ENCODE measurements around the gene TOP2A. TPM values are rescaled to one million over a fixed set of nuclear protein-coding genes. Genes with fewer than 3 reads are reported as not detected.

Gene TOP2A
- total RNA-seq, 2 experiments from 2014 or later: 310 to 347 TPM

- Mint-ChIP-seq H3K27ac (no peak overlapping the region), H3K36me3 (peaks cover 3% of the 10 kb centered on the region), H3K4me1 (peaks cover 44% of the 10 kb centered on the region), H3K27me3 (peaks cover 8% of the 10 kb centered on the region), H3K9me3 (ENCODE audit: low read depth) (no peaks in the 10 kb centered on the region), H3K4me3 (no peak overlapping the region)
- CTCF ChIA-PET: interaction anchor here (0.8 to 6.6 kb wide), 6 partner anchors 22 to 111 kb away, joined by 3 to 60 read pairs (median 3); no protein-coding TSS in a partner anchor
- ATAC-seq (no peak), DNase-seq (no peak)
Measured at GRCh38 chr17:40448639-40449261, 31.1 kb upstream of the TOP2A start.

DNA sequence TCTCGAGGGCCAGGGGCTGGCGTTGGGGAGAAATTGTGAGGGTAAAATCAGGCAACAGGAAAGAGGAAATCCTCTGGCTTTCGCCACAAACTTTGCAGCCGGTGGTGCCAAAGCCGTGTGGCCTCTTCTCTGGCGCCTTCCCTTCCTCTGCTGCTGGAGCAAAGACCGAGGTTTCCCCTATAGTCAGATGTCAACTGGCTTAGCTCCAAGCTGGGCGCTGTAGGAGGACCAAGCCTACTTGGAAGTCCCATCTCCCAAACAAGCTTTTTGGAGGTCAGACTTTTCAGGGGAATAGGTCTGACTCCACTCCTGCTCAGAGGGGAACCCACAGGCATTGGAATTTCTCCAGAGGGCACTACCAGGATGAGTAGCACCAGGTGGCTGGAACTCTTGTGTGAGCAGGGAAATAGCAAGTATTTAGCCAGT lies 30.5 kb upstream of the TOP2A start:
- Mint-ChIP-seq H3K36me3 (peaks cover 3% of the 10 kb centered on the region), H3K27ac (no peak overlapping the region), H3K9me3 (ENCODE audit: low read depth) (no peaks in the 10 kb centered on the region), H3K4me3 (no peak overlapping the region), H3K27me3 (peaks cover 8% of the 10 kb centered on the region), H3K4me1 (peaks cover 45% of the 10 kb centered on the region)
- ATAC-seq (no peak), DNase-seq (no peak)
- CTCF ChIA-PET: interaction anchor here (0.8 to 6.6 kb wide), 6 partner anchors 21 to 112 kb away, joined by 3 to 60 read pairs (median 4); no protein-coding TSS in a partner anchor

DNA sequence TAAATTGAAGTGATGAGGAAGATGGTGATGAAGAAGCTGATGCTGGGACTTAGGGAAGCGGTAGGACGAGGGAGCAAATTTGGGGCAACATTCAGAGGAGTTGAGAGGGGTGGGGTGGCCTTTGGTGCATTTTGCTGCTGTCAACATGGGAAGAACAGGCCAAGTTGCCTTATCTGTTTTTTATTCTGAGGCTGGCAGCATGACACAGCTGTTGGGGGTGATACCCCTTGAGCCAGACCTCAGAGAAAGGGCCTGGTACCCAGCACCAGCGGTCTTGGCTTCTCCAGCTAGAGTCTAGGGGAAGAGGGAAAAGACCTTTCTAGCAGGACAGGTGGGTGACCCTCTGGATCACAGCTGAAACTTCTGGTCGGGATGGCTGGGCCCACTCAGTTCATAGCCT lies 30.1 kb upstream of the TOP2A start:
- no peak for DNase-seq
- H3K27ac Mint-ChIP-seq: no peak overlapping the region
- H3K4me3 Mint-ChIP-seq: no peak overlapping the region
- H3K36me3 Mint-ChIP-seq: peaks cover 3% of the 10 kb centered on the region
- H3K4me1 Mint-ChIP-seq: peaks cover 45% of the 10 kb centered on the region
- H3K9me3 Mint-ChIP-seq (ENCODE audit: low read depth): no peaks in the 10 kb centered on the region
- CTCF ChIA-PET: interaction anchor here (1.0 to 6.6 kb wide), 7 partner anchors 9 to 112 kb away, joined by 3 to 60 read pairs (median 4); no protein-coding TSS in a partner anchor
- ATAC-seq: no peak
- H3K27me3 Mint-ChIP-seq: peaks cover 8% of the 10 kb centered on the region

DNA sequence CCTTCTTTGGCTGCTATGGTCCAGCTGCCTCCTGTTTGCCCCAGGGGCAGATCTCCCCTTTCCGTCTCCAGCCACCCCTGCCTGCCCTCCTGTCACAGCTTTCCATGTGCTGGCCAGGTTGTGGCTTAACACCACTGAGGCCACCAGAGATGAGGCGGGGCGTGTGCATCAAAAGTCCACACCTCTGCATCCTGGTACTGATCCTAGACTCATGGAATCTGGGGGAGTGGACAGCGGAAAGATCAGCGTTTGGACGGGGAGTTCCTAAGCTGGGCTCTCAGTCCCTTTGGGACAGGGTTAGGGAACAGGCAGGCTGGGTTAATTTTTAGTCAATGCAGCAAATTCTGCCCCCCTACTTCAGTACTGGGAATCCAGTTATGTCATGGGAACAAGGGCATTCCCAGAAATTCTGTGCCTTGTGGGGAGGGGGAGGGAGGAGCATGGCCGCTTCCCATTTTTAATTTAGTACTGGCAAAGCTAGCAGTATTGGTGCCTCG lies 29.5 kb upstream of the TOP2A start:
- Mint-ChIP-seq H3K4me3 (no peak overlapping the region), H3K27ac (no peak overlapping the region), H3K36me3 (peaks cover 3% of the 10 kb centered on the region), H3K27me3 (peaks cover 12% of the 10 kb centered on the region), H3K9me3 (ENCODE audit: low read depth) (no peaks in the 10 kb centered on the region), H3K4me1 (peaks cover 45% of the 10 kb centered on the region)
- ATAC-seq (no peak), DNase-seq (no peak)
- CTCF ChIA-PET: interaction anchor here (1.0 to 6.6 kb wide), 6 partner anchors 9 to 113 kb away, joined by 3 to 60 read pairs (median 5); no protein-coding TSS in a partner anchor

- Mint-ChIP-seq H3K36me3 (peaks cover 3% of the 10 kb centered on the region), H3K4me1 (peaks cover 45% of the 10 kb centered on the region), H3K27me3 (peaks cover 13% of the 10 kb centered on the region), H3K4me3 (peak overlapping the region; percentile 66), H3K9me3 (ENCODE audit: low read depth) (no peaks in the 10 kb centered on the region), H3K27ac (no peak overlapping the region)
- ATAC-seq: no peak
- CTCF ChIA-PET: interaction anchor here (0.7 to 9.1 kb wide), 6 partner anchors 19 to 115 kb away, joined by 4 to 115 read pairs (median 18); no protein-coding TSS in a partner anchor
- DNase-seq: no peak
Measured at GRCh38 chr17:40445751-40446468, 28.2 kb upstream of the TOP2A start.

DNA sequence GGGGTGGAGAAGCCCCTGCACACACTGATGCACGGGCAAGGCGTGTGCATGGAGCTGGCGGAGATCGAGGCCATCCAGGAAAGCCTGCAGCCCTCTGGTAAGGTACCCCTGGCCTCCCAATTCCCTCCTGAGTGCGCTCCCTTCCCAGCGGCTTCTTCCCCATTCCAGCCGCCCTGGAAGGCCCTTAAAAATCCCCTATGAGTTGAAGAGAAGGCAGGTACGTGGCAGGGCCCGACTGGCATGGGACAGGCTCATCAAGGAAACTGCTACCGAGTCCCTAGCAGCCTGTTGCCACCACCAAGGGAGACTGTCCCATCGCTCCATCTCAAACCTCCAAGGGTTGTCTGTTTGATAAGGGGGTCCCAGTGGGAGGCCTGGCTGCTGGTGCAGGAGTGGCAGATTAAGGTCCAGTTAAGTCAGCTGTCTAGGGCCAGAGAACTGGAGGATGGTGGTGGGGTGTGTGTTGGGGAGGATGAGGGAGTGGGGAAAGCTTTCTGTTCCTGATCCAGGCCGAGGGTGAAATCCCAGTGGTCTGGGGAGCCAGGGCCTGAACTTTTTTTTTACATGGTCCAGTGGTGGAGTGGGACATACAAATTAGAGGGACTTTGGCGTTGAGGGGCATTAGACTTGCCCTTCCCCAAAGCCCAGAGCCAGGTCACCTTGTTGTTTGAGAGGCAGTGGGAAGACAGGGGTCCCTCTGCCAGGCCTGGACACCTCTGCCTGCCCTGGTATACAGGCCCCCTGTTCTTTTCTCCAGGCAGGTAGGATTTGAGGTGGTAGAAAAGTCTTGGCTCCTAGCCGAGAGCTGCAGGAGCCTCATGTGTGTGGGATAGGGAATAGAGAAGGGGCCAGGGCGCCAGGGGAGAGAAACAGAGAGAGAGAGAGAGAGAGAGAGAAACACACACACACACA lies 26.5 kb upstream of the TOP2A start:
- Mint-ChIP-seq H3K4me3 (peak overlapping the region; percentile 66), H3K36me3 (peaks cover 3% of the 10 kb centered on the region), H3K27ac (peak overlapping the region; percentile 87), H3K9me3 (ENCODE audit: low read depth) (no peaks in the 10 kb centered on the region), H3K4me1 (peaks cover 42% of the 10 kb centered on the region), H3K27me3 (peaks cover 22% of the 10 kb centered on the region)
- ATAC-seq (peak; percentile 6), DNase-seq (no peak)
- CTCF ChIA-PET: interaction anchor here (0.6 to 9.1 kb wide), 29 partner anchors 9 to 664 kb away, joined by 3 to 115 read pairs (median 4); partner anchors contain the start of genes GJD3 and TOP2A

DNA sequence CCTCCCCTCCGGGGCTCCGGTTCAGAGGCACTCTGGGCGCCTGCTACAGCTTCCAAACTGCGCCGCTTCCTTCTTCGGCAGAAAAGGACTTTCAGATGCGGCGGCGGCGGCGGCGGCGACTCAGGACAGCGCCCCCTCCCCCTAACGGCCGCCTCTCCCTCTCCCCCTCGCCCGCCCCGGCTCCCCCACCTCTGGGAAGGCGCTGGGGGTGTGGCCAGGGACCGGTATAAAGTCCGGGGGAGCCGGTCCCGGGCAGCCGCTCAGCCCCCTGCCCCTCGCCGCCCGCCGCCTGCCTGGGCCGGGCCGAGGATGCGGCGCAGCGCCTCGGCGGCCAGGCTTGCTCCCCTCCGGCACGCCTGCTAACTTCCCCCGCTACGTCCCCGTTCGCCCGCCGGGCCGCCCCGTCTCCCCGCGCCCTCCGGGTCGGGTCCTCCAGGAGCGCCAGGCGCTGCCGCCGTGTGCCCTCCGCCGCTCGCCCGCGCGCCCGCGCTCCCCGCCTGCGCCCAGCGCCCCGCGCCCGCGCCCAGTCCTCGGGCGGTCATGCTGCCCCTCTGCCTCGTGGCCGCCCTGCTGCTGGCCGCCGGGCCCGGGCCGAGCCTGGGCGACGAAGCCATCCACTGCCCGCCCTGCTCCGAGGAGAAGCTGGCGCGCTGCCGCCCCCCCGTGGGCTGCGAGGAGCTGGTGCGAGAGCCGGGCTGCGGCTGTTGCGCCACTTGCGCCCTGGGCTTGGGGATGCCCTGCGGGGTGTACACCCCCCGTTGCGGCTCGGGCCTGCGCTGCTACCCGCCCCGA lies 25.7 kb upstream of the TOP2A start, which contains the start of gene IGFBP4:
Gene IGFBP4 (plus strand): TSS at position 255 of the 792 bp plus-strand sequence. CDS start 286 bp downstream, at position 541.
- ATAC-seq (peak; percentile 87), DNase-seq (peak; percentile 77)
- CTCF ChIA-PET: interaction anchor here (0.6 to 9.1 kb wide), 29 partner anchors 10 to 663 kb away, joined by 3 to 115 read pairs (median 4); partner anchors contain the start of genes GJD3 and TOP2A
- peak within 1 kb of the TSS; percentile 66 for H3K4me3 Mint-ChIP-seq
- no peaks in the 10 kb centered on the region for H3K9me3 Mint-ChIP-seq (ENCODE audit: low read depth)
- H3K27me3 Mint-ChIP-seq: peaks cover 22% of the 10 kb centered on the region
- peaks cover 40% of the 10 kb centered on the region for H3K4me1 Mint-ChIP-seq
- H3K36me3 Mint-ChIP-seq: peaks cover 3% of the 10 kb centered on the region
- H3K27ac Mint-ChIP-seq: peak within 1 kb of the TSS; percentile 87

DNA sequence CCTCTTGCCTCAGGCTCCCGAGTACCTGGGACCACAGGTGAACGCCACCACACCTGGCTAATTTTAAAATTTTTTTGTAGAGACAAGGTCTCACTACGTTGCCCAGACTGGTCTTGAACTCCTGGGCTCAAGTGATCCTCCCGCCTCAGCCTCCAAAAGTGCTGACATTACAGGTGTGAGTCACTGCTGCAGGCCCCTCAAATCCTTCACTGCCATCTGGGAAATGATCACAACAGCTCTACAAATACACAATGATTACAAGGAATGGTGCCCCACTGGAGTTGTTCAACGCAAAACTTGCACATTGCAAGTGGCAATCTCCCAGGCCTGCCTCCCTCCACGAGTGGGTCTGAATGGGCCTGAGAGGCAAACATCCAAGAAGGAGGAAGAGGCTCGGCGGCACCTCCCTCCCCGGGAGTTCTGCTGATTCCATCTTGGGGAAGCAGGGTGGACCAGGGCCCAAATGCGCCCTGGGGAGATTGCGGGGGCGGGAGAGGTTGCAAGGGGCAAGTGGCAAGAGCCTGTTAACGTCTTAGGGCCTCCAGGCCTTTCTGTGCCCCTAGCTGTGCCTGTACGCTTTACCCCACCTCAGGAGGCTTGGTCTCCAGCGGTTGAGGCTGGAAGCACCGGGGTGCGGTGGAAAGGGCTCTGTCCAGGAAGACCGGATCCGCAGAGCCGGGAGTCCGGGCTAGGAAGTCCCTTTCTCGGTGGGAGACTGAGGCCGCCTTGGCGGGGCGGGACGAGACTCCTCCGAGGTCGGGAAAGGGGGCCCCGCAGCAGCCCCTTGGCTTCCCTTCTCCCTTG lies 24.9 kb upstream of the TOP2A start:
- peaks cover 37% of the 10 kb centered on the region for H3K4me1 Mint-ChIP-seq
- peaks cover 3% of the 10 kb centered on the region for H3K36me3 Mint-ChIP-seq
- H3K4me3 Mint-ChIP-seq: peak overlapping the region; percentile 5
- CTCF ChIA-PET: interaction anchor here (1.4 to 9.1 kb wide), 10 partner anchors 11 to 118 kb away, joined by 3 to 115 read pairs (median 8); partner anchors contain the start of gene TOP2A
- H3K27me3 Mint-ChIP-seq: peaks cover 22% of the 10 kb centered on the region
- H3K9me3 Mint-ChIP-seq (ENCODE audit: low read depth): no peaks in the 10 kb centered on the region
- no peak overlapping the region for H3K27ac Mint-ChIP-seq
- DNase-seq (no peak), ATAC-seq (no peak)

GRCh38 chr17:40440166-40440565 lies 22.5 kb upstream of the TOP2A start:
- H3K27me3 Mint-ChIP-seq: peaks cover 25% of the 10 kb centered on the region
- H3K4me3 Mint-ChIP-seq: no peak overlapping the region
- peaks cover 3% of the 10 kb centered on the region for H3K36me3 Mint-ChIP-seq
- ATAC-seq: no peak
- no peak for DNase-seq
- CTCF ChIA-PET: interaction anchor here (1.0 to 9.1 kb wide), 5 partner anchors 9 to 97 kb away, joined by 3 to 115 read pairs (median 5); partner anchors contain the start of gene TOP2A
- H3K4me1 Mint-ChIP-seq: peaks cover 30% of the 10 kb centered on the region
- H3K9me3 Mint-ChIP-seq (ENCODE audit: low read depth): no peaks in the 10 kb centered on the region
- H3K27ac Mint-ChIP-seq: no peak overlapping the region

GRCh38 chr17:40437095-40437732 lies 19.5 kb upstream of the TOP2A start:
- CTCF ChIA-PET: interaction anchor here (0.5 to 9.1 kb wide), 7 partner anchors 10 to 175 kb away, joined by 3 to 115 read pairs (median 4); partner anchors contain the start of gene GJD3
- no peak overlapping the region for H3K4me3 Mint-ChIP-seq
- DNase-seq (no peak), ATAC-seq (no peak)
- no peak overlapping the region for H3K27ac Mint-ChIP-seq
- no peaks in the 10 kb centered on the region for H3K36me3 Mint-ChIP-seq
- no peaks in the 10 kb centered on the region for H3K9me3 Mint-ChIP-seq (ENCODE audit: low read depth)
- H3K4me1 Mint-ChIP-seq: peaks cover 16% of the 10 kb centered on the region
- H3K27me3 Mint-ChIP-seq: peaks cover 22% of the 10 kb centered on the region

DNA sequence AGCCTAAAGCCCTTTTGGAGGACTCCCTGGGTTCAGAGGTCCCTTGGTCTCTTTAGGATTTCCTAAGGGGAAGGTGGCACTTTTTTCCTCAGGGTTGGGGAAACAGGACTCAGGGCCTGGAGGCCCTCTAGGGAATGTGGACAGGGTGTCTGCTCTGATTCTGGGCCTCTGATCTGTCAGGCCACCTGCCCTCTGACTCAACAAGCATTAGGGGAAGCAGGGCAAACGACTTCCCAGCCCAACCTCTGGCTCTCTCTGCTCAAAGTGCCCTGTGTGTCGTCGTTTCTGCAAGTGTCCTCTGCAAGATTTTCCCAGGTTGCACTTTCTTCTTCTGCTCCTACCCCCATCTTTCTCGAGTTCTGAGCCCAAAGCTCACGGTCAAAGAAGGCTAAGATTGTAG lies 18.9 kb upstream of the TOP2A start:
- Mint-ChIP-seq H3K4me3 (no peak overlapping the region), H3K27ac (no peak overlapping the region), H3K9me3 (ENCODE audit: low read depth) (no peaks in the 10 kb centered on the region), H3K36me3 (no peaks in the 10 kb centered on the region), H3K27me3 (peaks cover 24% of the 10 kb centered on the region), H3K4me1 (peaks cover 16% of the 10 kb centered on the region)
- no peak for ATAC-seq
- CTCF ChIA-PET: interaction anchor here (1.0 to 9.1 kb wide), 4 partner anchors 10 to 124 kb away, joined by 3 to 115 read pairs (median 6); partner anchors contain the start of gene GJD3
- no peak for DNase-seq

Data from activated CD8-positive, alpha-beta memory T cell treated with anti-CD3 and anti-CD28 coated beads, Interleukin-2, amount 10 ng/mL, durations not matched to agents 7 days and 5 days (primary cell).